ENCODE measurements around the gene C1QA.

C1QA gene

GRCh38 chr1:22636353-22636752 is at the start of gene C1QA:
TSS of gene C1QA (plus strand) at chr1:22636628. CDS start at chr1:22637617, 989 bp downstream.
- no peak for DNase-seq

DNA sequence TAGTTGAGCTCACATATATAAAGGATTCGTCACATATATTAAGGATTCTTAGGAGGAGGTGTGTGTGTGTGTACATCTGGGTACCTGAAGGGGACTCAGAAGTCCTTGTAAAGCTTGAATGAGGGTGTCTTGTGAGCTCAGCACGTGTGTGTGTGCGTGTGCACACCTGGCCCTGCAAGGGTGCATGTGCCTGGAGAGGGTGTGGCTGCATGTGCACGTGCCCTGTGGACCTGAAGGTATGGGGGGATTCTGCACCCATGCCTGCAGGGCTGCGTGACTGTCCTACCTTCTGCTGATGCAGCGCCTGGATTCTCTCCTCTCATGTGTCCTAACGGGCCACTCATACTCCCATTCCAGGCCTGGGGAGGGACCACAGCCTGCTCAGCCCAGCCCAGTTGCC is 49.2 kb upstream of the C1QA start:
- no peak for DNase-seq

DNA sequence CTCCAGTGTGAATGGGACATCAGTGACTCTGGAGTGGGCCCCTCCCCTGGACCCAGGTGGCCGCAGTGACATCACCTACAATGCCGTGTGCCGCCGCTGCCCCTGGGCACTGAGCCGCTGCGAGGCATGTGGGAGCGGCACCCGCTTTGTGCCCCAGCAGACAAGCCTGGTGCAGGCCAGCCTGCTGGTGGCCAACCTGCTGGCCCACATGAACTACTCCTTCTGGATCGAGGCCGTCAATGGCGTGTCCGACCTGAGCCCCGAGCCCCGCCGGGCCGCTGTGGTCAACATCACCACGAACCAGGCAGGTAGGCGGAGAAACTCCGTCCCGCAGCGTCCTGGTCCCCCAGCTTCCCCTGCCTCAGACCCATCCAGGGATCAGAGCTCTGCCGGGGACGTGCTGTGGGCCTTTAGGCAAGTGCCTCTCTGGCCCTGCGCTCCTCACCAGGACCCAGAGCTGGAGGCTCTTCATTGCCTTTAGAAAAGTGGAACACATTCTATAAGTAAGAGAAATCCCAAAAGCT is 47.5 kb upstream of the C1QA start:
- DNase-seq: no peak

- DNase-seq: no peak
Observed at GRCh38 chr1:22591576-22591975, 44.9 kb upstream of the C1QA start.

GRCh38 chr1:22592051-22592450 is 44.4 kb upstream of the C1QA start:
- no peak for DNase-seq

DNA sequence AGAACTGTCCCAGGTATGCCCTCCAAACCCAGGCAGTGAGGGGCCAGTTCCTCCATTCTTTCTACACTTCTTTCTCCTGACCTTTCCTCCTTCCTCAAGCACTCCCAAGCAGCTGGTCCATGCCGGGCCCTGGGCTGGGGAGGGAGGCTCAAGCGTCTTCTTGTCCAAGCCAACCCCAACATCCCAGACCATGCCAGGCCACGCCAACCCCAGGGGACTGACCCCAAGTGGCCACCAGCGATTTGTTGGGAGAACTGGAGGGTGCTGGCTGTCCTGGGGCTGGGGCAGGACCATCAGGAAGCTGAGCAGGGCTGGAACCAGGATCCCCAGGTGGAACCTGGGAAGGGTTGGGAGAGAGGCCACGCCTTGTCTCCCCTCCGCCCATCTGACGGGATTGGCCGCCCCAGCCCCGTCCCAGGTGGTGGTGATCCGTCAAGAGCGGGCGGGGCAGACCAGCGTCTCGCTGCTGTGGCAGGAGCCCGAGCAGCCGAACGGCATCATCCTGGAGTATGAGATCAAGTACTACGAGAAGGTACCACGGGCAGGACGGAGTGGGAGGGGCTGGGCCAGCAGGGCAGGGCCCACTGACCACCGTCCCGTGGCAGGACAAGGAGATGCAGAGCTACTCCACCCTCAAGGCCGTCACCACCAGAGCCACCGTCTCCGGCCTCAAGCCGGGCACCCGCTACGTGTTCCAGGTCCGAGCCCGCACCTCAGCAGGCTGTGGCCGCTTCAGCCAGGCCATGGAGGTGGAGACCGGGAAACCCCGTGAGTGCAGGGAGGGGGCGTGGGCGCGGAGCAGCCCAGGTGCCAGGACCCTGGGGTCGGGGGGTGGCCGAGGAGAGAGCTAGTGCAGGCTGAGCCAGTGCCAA is 43.3 kb upstream of the C1QA start:
- peak; percentile 89 for DNase-seq

- no peak for DNase-seq
Observed at GRCh38 chr1:22594396-22594795, 42.0 kb upstream of the C1QA start.

DNA sequence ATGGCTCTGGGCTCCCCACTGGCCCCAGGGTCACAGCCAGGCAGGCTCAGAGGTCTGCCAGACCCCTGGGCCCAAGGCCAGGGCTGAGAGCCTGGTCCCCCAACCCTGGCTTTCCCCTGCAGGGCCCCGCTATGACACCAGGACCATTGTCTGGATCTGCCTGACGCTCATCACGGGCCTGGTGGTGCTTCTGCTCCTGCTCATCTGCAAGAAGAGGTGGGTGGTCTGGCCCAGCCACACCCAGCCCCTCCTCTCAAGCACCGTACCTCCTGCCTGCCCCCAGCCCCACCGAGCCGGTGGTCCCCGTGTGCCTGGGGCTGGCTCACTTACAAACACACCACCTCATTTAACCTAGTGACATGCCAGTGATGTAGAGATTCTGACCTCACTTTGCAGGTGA is 41.3 kb upstream of the C1QA start:
- no peak for DNase-seq

GRCh38 chr1:22597301-22597965 is 39.0 kb upstream of the C1QA start:
- DNase-seq: no peak

- DNase-seq: no peak
Observed at GRCh38 chr1:22597996-22598395, 38.4 kb upstream of the C1QA start.

GRCh38 chr1:22598736-22599135 is 37.7 kb upstream of the C1QA start:
- no peak for DNase-seq

DNA sequence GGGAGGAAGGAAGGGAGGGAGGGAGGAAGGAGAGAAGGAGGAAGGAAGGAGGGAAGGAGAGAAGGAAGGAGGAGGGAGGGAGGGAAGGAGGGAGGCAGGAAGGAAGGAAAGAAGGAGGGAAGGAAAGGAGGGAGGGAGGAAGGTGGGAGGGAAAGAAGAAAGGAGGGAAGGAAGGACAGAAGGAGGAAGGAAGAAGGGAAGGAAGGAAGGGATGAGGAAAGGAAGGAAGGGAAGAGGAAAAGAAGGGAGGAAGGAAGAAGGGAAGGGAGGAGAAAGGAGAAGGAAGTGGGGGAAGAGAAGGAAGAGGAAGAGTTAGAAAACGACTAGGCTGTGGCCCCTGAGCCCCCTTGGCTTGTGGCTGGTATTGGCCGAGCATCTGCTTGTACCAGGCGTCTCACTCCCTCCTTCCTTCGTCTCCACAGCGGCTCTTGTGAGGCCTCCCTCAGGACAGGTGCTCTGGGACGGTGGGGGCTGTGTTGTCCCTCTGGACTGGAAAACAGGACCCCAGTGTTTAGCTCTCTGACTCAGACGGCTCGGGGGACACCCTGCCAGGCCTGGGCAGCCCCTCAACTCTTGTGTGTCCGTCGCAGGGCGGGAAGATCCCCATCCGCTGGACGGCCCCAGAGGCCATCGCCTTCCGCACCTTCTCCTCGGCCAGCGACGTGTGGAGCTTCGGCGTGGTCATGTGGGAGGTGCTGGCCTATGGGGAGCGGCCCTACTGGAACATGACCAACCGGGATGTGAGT is 36.2 kb upstream of the C1QA start:
- peak; percentile 94 for DNase-seq

DNA sequence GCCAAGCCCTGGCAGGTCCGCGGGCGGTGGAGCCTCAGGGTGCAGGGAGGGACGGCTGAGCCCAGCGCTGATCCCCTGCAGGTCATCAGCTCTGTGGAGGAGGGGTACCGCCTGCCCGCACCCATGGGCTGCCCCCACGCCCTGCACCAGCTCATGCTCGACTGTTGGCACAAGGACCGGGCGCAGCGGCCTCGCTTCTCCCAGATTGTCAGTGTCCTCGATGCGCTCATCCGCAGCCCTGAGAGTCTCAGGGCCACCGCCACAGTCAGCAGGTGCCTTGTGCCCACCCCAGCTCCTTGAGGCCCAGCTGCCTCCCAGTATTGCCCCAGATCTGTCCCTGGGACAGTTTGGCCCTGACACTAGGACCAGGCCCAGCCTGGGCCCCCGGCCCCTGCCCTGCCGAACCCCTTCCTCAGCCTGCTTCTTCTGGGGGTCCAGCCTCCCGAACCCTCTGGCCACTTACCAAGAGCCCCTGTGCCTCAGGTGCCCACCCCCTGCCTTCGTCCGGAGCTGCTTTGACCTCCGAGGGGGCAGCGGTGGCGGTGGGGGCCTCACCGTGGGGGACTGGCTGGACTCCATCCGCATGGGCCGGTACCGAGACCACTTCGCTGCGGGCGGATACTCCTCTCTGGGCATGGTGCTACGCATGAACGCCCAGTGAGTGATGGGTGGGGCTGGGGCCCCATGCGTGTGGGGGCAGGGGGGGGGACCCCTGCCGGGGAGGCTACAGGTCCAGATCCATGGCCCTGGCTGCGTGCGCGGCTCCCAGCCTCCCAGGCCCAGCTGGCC is 35.4 kb upstream of the C1QA start:
- DNase-seq: no peak

GRCh38 chr1:22601610-22602009 is 34.8 kb upstream of the C1QA start:
- DNase-seq: no peak

- no peak for DNase-seq
Observed at GRCh38 chr1:22602060-22602740, 34.2 kb upstream of the C1QA start.

DNA sequence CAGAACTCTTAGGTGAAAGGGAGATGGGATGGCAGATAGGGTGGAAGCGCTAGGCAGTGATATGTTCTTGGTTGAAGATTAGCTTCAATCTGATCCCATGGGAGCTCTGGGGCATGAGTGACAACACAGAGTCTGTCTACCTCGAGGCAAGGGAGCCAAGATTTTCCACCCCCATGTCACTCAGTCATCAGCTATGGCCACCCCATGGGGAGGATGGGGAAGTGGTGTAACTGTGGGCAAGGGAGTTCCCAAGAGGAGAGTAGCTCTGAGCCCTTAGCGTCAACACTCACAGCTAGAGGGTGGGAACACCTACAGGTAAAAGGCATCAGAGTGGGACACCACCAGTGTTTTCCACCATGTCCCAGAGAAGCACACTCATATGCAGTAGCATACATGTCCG is 30.3 kb upstream of the C1QA start:
- no peak for DNase-seq

DNA sequence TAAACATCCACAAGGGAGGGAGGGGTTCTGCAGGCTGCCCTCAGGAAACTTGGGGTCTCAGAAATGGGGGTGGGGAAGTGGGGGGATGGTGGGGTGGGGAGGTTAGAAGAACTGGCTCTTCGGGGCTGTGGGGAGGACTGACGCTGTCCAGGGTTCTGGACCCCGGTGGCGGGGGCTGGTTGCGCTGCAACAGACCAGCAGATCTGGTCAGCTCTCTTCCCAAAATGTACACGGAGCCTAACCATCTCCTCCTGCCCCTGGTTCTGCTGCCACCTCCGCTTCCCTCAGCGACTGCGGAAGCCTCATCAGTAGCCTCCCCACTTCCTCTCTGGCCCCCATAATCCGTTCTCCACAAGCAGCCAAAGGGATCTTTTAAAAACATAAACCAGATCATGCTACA is 29.3 kb upstream of the C1QA start:
- DNase-seq: no peak

- DNase-seq: no peak
Observed at GRCh38 chr1:22608361-22608760, 28.1 kb upstream of the C1QA start.

DNA sequence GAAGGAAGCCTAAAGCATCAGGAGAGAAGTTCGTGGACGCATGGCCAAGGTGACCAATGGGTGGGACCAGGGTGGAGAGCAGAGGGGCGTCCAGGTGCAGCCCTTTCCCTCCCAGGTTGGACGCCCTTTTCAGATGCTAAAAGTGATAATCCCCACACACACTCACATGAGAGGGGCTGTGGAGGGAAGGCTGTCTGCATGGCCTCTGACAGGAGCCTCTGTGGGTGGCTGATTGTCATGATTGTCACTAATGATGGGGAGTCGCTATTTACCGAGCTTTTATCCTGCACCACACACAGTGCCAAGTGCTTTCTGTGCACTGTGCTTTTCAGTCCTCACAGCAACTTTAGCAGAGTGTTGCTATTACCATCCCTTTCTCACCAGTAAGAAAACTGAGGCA is 27.1 kb upstream of the C1QA start:
- DNase-seq: no peak

DNA sequence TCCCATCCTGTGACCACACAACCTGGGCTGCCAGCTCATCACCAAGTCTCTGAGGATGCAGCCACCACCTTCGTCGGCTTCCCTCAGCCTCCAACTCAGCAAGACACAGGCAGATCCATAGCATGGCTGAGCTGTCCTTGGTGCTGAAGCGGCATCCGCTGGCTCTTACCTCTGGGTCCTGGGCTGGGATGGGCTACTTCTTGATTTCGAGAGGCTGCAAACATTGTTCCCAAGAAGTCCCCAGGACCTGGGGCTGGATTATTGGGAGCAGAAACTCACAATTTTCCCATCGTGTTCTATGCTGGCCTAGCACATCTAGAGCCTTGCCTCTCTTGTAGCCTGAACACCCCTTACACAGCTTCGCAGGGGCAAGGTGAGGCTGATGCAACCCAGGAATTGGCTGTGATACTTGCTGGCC is 24.9 kb upstream of the C1QA start:
- DNase-seq: peak; percentile 43

DNA sequence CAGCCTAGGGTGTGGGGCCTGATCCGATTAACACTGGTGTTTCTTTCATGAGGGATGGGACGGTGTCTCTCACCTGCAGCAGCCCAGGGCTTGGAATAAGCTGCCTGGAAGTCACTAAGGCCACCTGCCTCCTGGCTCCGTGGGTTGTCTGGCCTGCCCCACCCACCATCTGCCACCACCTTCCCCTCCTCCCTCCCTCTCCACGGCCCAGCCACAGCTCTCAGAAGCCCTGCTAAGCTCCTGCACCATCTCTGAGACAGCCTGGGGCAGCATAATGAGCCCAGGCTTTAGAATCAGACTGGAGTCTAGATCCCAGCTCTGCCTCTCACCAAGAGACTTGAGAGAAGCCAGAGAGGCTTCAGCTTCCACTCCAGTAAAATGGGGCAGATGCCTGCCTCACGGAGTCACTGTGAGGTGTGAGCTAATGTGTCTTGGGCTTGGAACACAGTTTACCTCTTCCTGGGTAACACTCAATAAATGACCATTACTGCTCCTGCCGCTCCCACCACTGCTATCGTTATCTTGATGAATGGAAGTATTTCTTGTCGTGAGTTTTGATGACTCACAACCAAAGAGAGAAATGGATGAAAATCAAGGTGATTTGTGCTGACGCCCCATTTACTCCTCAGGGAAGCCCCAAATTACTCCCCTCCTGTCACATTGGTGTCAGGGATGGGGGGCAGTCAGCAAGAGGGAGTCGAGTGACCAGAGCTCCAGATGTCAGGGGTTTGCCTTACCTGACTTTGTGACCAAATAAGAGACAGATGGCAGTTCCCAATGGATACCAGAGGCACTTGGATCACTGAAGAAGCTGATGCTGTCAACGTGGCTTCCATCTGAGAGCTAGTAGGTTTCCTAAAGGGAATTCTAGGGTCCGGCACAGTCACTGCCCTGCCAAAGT is 23.5 kb upstream of the C1QA start:
- DNase-seq: peak; percentile 73
